K562 (cell line): ENCODE measurements around the gene GPRIN2. TPM values are rescaled to one million over a fixed set of nuclear protein-coding genes. Genes with fewer than 3 reads are reported as not detected.

Experiments used
- CCNT2 ChIP-seq: IDR thresholded peaks from 2 replicates; pipeline ENCODE4 v1.6.1; 2011; ENCODE audit warnings: borderline replicate concordance, low read depth, mild to moderate bottlenecking, moderate library complexity, mixed read lengths, low read length; ENCODE audit not compliant: insufficient read length; ENCODE audit errors: extremely low read depth
- GABPB1 ChIP-seq: sonication (generic); formaldehyde crosslinking; IDR thresholded peaks from 2 replicates; pipeline ENCODE4 v1.8.0; 2022; ENCODE audit warnings: mild to moderate bottlenecking, missing genetic modification reagents
- HNRNPL ChIP-seq: fragments of 200-400 bp; formaldehyde crosslinking; IDR thresholded peaks from 2 replicates; pipeline ENCODE4 v1.6.1; 2017; ENCODE audit warnings: low read depth, mild to moderate bottlenecking, low read length
- MAFK ChIP-seq: IDR thresholded peaks from 2 replicates; pipeline ENCODE4 v1.6.1; 2011; ENCODE audit warnings: low read length, improper control_type of control experiment
- TAF9B ChIP-seq: fragments of 450-650 bp; IDR thresholded peaks from 2 replicates; pipeline ENCODE4 v1.6.1; 2018; ENCODE audit warnings: mild to moderate bottlenecking; ENCODE audit not compliant: partially characterized antibody
- polyA plus RNA-seq, 8 experiments: library from polyadenylated mRNA; depleted of rRNA in 4 of 8; stranded (reverse) in 5 of 8; unstranded in 3 of 8; fragments of >200 nt; fragmentation: Nextera tagmentation in 2 of 8; fragmentation: Illumina TruSeq in 1 of 8; extraction: Ambion mirVana in 2 of 8; extraction: Trizol in 1 of 8; gene quantifications; 2 replicates each; pipeline versions ENCODE4 v1.2.1 to v1.2.3, GENCODE V29; 2011 to 2014; ENCODE audit warnings: inconsistent platforms in 1 of 8, missing spikeins in 1 of 8
- total RNA-seq, 7 experiments: library from RNA; depleted of rRNA in 6 of 7; stranded (reverse); fragments of >200 nt in 6 of 7; fragmentation: Illumina TruSeq in 2 of 7; extraction: Trizol in 2 of 7; gene quantifications; 2 replicates each; pipeline versions ENCODE4 v1.2.1 to v1.2.3, GENCODE V29; 2011 to 2021; ENCODE audit warnings: low replicate concordance in 1 of 7
- TF ChIP-seq, protein P1 (sequence below): fragments of 450-650 bp; IDR thresholded peaks from 2 replicates; pipeline ENCODE4 v1.6.1; 2016; ENCODE audit warnings: mild to moderate bottlenecking, moderate library complexity
- TF ChIP-seq, protein P2 (sequence below): fragments of 150-350 bp; IDR thresholded peaks from 2 replicates; pipeline ENCODE4 v1.6.1; 2014; ENCODE audit warnings: low read depth, mild to moderate bottlenecking, low read length, borderline replicate concordance
- TF ChIP-seq, protein P3 (sequence below), 2 experiments: fragments of 450-650 bp in 1 of 2; IDR thresholded peaks; 2 replicates each; pipeline ENCODE4 v1.6.1; 2011 to 2017; ENCODE audit warnings: low read depth in 2 of 2, antibody characterized with exemption in 1 of 2, borderline replicate concordance in 1 of 2, low read length in 1 of 2, mild to moderate bottlenecking in 1 of 2, mixed read lengths in 1 of 2; ENCODE audit not compliant: control insufficient read depth in 1 of 2

Gene GPRIN2
- total and polyA plus RNA-seq, 9 of the 15 experiments (the other 6 are each of a cell fraction or from before 2014, with no cell fraction given), result not detected

DNA sequence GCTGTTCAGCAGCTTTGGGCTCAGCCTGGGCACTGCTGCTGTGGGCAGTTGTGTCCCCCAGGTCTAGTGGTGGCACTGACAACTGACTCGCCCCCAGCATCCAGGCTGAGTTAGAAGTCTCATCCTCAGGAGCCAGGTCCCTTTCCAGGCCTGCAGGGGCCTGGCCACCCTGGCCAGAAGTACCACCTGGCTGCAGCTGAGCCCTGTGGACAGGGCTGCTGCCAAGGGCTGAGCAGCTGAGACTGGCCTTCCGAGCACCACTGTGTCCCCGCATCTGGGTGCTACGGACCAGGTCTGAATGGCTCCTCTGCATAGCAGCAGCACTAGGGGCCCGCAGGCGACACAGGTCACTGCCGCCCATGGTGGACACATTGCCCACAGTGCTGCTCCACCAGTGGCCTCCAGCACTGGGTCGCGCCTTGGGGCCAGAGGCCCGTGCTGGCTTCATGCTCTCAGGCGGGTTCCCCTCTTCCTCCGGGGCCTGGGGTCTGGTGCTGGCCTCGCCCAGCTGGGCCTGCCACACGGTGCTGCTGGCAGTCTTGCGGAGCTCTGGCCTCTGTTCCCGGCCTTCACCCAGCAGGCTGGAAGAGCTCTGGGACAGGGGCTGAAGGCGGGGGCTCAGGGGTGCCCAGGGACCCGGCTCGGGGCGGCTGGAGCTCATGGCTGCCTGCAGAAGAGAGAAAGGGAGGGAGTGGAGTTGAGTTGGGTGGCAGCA, 6.2 kb downstream of the GPRIN2 start (continued):
- TF ChIP-seq, protein P1, sequence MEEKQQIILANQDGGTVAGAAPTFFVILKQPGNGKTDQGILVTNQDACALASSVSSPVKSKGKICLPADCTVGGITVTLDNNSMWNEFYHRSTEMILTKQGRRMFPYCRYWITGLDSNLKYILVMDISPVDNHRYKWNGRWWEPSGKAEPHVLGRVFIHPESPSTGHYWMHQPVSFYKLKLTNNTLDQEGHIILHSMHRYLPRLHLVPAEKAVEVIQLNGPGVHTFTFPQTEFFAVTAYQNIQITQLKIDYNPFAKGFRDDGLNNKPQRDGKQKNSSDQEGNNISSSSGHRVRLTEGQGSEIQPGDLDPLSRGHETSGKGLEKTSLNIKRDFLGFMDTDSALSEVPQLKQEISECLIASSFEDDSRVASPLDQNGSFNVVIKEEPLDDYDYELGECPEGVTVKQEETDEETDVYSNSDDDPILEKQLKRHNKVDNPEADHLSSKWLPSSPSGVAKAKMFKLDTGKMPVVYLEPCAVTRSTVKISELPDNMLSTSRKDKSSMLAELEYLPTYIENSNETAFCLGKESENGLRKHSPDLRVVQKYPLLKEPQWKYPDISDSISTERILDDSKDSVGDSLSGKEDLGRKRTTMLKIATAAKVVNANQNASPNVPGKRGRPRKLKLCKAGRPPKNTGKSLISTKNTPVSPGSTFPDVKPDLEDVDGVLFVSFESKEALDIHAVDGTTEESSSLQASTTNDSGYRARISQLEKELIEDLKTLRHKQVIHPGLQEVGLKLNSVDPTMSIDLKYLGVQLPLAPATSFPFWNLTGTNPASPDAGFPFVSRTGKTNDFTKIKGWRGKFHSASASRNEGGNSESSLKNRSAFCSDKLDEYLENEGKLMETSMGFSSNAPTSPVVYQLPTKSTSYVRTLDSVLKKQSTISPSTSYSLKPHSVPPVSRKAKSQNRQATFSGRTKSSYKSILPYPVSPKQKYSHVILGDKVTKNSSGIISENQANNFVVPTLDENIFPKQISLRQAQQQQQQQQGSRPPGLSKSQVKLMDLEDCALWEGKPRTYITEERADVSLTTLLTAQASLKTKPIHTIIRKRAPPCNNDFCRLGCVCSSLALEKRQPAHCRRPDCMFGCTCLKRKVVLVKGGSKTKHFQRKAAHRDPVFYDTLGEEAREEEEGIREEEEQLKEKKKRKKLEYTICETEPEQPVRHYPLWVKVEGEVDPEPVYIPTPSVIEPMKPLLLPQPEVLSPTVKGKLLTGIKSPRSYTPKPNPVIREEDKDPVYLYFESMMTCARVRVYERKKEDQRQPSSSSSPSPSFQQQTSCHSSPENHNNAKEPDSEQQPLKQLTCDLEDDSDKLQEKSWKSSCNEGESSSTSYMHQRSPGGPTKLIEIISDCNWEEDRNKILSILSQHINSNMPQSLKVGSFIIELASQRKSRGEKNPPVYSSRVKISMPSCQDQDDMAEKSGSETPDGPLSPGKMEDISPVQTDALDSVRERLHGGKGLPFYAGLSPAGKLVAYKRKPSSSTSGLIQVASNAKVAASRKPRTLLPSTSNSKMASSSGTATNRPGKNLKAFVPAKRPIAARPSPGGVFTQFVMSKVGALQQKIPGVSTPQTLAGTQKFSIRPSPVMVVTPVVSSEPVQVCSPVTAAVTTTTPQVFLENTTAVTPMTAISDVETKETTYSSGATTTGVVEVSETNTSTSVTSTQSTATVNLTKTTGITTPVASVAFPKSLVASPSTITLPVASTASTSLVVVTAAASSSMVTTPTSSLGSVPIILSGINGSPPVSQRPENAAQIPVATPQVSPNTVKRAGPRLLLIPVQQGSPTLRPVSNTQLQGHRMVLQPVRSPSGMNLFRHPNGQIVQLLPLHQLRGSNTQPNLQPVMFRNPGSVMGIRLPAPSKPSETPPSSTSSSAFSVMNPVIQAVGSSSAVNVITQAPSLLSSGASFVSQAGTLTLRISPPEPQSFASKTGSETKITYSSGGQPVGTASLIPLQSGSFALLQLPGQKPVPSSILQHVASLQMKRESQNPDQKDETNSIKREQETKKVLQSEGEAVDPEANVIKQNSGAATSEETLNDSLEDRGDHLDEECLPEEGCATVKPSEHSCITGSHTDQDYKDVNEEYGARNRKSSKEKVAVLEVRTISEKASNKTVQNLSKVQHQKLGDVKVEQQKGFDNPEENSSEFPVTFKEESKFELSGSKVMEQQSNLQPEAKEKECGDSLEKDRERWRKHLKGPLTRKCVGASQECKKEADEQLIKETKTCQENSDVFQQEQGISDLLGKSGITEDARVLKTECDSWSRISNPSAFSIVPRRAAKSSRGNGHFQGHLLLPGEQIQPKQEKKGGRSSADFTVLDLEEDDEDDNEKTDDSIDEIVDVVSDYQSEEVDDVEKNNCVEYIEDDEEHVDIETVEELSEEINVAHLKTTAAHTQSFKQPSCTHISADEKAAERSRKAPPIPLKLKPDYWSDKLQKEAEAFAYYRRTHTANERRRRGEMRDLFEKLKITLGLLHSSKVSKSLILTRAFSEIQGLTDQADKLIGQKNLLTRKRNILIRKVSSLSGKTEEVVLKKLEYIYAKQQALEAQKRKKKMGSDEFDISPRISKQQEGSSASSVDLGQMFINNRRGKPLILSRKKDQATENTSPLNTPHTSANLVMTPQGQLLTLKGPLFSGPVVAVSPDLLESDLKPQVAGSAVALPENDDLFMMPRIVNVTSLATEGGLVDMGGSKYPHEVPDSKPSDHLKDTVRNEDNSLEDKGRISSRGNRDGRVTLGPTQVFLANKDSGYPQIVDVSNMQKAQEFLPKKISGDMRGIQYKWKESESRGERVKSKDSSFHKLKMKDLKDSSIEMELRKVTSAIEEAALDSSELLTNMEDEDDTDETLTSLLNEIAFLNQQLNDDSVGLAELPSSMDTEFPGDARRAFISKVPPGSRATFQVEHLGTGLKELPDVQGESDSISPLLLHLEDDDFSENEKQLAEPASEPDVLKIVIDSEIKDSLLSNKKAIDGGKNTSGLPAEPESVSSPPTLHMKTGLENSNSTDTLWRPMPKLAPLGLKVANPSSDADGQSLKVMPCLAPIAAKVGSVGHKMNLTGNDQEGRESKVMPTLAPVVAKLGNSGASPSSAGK, result no peak
- TF ChIP-seq, protein P2, sequence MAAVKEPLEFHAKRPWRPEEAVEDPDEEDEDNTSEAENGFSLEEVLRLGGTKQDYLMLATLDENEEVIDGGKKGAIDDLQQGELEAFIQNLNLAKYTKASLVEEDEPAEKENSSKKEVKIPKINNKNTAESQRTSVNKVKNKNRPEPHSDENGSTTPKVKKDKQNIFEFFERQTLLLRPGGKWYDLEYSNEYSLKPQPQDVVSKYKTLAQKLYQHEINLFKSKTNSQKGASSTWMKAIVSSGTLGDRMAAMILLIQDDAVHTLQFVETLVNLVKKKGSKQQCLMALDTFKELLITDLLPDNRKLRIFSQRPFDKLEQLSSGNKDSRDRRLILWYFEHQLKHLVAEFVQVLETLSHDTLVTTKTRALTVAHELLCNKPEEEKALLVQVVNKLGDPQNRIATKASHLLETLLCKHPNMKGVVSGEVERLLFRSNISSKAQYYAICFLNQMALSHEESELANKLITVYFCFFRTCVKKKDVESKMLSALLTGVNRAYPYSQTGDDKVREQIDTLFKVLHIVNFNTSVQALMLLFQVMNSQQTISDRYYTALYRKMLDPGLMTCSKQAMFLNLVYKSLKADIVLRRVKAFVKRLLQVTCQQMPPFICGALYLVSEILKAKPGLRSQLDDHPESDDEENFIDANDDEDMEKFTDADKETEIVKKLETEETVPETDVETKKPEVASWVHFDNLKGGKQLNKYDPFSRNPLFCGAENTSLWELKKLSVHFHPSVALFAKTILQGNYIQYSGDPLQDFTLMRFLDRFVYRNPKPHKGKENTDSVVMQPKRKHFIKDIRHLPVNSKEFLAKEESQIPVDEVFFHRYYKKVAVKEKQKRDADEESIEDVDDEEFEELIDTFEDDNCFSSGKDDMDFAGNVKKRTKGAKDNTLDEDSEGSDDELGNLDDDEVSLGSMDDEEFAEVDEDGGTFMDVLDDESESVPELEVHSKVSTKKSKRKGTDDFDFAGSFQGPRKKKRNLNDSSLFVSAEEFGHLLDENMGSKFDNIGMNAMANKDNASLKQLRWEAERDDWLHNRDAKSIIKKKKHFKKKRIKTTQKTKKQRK, result no peak
- TF ChIP-seq TAF9B, result no peak
- TF ChIP-seq HNRNPL, result no peak
- TF ChIP-seq MAFK, result no peak
- TF ChIP-seq GABPB1 (CRISPR knock-in tag), result no peak
- TF ChIP-seq, protein P3, sequence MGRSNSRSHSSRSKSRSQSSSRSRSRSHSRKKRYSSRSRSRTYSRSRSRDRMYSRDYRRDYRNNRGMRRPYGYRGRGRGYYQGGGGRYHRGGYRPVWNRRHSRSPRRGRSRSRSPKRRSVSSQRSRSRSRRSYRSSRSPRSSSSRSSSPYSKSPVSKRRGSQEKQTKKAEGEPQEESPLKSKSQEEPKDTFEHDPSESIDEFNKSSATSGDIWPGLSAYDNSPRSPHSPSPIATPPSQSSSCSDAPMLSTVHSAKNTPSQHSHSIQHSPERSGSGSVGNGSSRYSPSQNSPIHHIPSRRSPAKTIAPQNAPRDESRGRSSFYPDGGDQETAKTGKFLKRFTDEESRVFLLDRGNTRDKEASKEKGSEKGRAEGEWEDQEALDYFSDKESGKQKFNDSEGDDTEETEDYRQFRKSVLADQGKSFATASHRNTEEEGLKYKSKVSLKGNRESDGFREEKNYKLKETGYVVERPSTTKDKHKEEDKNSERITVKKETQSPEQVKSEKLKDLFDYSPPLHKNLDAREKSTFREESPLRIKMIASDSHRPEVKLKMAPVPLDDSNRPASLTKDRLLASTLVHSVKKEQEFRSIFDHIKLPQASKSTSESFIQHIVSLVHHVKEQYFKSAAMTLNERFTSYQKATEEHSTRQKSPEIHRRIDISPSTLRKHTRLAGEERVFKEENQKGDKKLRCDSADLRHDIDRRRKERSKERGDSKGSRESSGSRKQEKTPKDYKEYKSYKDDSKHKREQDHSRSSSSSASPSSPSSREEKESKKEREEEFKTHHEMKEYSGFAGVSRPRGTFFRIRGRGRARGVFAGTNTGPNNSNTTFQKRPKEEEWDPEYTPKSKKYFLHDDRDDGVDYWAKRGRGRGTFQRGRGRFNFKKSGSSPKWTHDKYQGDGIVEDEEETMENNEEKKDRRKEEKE (IDR thresholded peaks at IDR 0.05; ENCODE audit: borderline replicate concordance in 1 of 2, control insufficient read depth in 1 of 2, low read depth in 2 of 2, low read length in 1 of 2), result no peak
- TF ChIP-seq CCNT2, result no peak
